ENCODE results near the gene RAC3. TPM values are rescaled to one million over a fixed set of nuclear protein-coding genes. Genes with fewer than 3 reads are reported as not detected.

RAC3 gene
- total RNA-seq, 2 donors from 2014 or later = 3.8 to 4.2 TPM

DNA sequence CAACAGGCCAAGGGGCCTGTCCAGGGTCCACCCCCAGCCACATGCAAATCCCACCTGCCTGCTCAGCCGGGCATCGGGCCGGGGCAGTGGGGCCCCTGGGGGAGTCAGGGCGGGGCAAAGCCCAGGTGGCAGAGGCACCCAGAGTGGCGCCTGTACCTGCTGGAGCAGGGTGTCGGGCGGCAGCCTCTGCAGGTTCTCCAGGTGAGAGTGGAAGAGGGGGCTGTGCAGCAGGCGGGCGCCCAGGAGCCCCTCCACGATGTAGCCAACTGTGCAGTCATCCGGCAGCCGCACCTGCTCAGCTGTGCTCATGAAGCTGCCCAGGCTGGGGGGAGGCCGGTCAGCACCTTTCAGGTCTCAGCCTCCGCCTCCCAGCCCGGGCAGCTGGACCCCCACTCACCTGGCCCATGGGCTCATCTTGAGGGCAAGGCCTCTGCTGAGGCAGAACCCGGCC is 18.1 kb downstream of the RAC3 start:
- intact Hi-C loops (cut with DNase I) = no loop called here
- ATAC-seq (no peak), DNase-seq (peak; percentile 21)

DNA sequence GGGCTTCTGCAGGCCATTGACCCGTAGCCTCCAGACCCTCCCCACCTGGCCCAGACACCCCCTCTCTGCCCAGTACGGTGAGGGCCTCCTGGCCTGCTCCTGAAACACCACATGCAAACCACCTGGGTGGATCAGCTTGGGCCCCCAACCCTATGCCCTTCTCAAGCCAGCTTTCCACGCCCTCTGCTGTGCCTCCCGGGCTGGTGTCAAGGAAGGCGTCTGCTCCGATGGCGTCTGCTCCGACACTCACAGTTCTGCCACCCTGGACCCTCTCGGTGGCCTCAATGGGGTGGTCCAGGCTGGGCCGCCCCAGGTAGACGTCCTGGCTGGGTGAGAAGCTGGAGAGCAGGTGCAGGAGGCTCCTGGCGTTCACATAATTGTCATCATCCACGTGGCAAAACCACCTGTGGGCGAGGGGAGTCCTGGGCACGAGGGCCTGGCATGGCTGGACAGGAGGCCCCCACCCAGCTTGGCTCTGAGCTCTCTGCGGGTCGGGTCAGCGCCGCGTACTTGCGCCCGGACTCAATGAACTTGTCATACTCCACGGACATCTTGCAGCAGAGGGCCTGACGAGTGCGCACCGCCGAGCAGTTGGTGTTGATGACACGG is 18.8 kb downstream of the RAC3 start:
- ATAC-seq (no peak), DNase-seq (no peak)
- intact Hi-C loops (cut with DNase I) = no loop called here

DNA sequence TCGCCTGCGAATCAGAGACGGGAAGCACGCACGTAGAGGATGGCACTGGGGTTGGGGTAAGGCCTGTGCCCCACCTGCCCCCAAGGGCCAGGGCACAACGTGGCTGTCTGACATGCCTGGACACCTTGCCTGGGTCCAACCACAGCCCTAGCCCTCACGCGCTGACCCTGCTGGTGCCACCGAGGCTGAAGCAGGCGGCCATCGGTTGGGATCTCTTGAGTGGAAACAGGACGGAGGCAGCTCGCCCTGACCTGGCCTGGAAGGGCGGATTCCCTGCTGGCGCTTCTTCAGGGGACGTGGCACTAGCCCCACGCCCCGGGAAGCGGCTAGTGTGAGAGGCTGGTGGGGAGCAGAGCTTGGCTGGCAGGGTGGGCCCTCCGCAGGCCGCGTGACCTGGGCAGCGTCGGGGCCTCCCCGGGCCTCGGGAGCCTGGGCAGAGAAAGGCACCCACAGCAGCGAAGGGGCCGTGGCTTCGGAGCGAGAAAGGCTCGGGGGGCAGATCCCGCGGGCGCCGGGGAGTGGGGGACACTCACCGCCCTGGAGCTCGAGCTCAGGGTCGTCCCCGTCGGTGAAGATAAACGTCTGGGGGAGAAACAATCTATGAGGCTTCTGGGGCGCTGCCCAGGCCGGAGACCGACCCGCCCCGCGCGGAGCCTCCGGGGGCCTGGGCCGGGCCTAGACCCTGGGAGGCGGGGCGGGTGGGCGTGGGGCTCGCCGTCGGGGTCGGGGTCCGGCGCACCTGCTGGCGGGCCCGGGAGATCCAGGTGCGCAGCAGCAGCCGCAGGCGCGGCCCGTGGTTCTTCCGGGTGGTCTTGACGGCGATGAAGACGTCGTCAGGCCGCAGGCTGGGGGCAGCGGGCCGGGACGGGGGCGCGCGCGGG is 19.5 kb downstream of the RAC3 start:
- DNase-seq (peak; percentile 37), ATAC-seq (peak; percentile 20 to 24)
- intact Hi-C loops (cut with DNase I) = no loop called here

DNA sequence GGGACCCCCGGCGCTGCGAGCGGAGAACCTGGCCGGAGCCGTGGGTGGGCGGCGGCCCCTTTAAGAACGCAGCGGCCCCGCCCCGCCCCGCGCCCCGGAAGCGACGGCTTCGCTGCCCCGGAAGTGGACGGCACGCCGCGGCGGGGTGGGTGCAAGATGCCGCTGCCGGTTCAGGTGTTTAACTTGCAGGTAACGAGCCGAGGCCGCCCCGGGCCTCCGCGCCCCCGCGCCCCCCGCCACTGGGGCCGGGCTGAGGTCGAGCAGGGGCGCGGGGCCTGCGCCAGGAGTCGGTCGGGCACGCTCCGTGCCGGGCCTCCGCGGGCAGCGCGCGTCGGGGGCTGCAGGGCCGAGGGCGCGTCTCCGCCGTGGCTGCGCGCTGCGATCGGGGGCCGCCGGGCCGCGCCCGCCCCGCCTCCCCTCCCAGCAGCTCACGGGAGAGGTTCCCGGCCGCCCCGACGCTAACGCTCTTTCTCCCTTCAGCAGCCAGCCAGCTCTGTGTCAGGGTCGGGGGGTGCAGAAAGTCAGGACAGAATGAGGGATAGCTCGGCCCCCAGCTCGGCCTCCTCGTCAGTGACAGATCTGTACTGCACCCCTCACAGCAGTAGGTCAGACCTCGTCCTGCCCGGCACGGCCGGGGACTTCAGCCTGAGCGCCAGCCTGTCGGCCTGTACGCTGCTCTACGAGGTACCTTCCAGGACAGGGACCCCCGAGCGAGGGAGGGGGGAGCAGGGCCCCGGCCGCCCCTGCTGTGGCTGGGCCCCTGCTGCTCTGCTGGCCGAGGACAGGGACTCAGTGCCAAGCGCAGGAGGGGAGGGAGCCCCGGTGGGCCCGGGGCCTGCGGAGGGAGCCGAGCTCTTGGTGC is 20.5 kb downstream of the RAC3 start, which contains the start of the genes GPS1 and RFNG:
Gene GPS1, plus strand, starts transcription at position 123 of the 862 bp plus-strand sequence. Its CDS starts 34 bp downstream, at position 157.
Gene RFNG, minus strand, starts transcription at position 36 of the 862 bp plus-strand sequence. CDS start 45 bp downstream, outside the sequence.
- ATAC-seq (peak; percentile 63 to 84), DNase-seq (peak; percentile 86)
- intact Hi-C loops (cut with DNase I) = no loop called here

DNA sequence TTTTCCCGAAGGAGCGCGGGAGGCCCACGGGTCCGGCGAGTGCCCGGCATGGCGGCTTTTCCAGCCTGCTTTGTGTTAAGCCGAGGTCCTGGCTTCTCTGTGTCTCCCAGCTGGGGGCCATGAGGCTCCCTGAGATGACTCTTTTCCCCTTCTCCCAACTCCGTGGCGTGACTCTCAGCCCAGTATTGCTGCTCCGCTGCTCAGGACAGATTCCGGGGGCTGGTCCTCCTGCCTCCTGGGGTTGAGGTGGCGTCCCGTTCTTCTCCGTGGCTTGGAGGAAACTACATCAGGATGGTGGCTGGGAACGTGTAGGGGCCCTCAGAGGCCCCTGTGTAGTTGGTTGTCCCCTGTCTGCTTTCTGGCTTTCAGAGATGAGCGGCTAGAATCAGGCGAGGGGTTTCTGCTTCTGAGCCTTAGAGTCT is 21.2 kb downstream of the RAC3 start:
- peak; percentile 16 for DNase-seq

DNA sequence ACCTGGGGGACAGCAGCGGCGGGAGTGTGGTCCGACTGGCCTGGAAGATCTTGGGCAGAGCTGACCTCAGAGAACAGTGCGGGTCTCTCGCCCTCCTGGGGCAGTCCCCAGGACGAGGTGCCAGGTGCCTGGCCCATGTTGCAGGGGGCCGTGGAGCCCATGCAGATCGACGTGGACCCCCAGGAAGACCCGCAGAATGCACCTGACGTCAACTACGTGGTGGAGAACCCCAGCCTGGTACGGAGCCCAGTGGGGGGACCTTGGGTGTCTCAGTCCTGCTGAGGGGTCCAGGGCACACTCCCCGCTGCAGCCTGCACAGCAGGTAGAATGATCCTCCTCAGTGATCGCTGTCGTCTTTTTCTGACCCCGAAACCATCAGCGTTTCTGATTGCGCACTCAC is 21.7 kb downstream of the RAC3 start:
- peak; percentile 13 for DNase-seq
- intact Hi-C loops (cut with DNase I) = no loop called here
- ATAC-seq = no peak

More for the DNA sequence above, 21.2 kb downstream of the RAC3 start:
- ATAC-seq = no peak
- intact Hi-C loops (cut with DNase I) = no loop called here

DNA sequence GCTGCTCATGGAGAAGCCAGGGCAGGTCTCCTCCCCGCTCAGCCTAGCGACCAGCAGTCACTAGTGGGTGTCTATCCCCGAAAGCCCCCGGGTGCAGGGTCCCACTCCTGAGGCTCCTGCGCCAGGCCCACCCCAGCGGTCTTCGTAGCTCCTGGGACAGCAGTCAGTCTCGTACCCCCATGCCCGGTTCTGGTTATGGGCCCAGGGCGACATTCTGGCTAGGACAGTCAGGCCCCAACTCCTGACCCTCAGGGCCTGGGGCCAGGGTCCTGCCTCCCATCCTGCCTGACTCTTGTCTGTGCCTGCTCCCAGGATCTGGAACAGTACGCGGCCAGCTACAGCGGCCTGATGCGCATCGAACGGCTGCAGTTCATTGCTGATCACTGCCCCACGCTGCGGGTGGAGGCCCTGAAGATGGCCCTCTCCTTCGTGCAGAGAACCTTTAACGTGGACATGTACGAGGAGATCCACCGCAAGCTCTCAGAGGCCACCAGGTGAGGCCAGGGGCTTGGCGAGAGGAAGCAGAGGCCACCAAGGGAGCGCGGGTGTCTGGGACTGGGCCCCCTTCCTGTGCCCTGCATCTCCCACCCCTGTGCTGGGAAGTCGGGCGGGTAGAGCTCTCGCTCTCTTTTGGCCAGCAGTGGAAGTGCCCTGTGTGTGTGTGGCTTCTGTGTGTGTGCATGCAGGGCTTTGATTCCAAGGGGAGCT is 22.2 kb downstream of the RAC3 start:
- ATAC-seq (no peak), DNase-seq (no peak)
- intact Hi-C loops (cut with DNase I) = no loop called here

DNA sequence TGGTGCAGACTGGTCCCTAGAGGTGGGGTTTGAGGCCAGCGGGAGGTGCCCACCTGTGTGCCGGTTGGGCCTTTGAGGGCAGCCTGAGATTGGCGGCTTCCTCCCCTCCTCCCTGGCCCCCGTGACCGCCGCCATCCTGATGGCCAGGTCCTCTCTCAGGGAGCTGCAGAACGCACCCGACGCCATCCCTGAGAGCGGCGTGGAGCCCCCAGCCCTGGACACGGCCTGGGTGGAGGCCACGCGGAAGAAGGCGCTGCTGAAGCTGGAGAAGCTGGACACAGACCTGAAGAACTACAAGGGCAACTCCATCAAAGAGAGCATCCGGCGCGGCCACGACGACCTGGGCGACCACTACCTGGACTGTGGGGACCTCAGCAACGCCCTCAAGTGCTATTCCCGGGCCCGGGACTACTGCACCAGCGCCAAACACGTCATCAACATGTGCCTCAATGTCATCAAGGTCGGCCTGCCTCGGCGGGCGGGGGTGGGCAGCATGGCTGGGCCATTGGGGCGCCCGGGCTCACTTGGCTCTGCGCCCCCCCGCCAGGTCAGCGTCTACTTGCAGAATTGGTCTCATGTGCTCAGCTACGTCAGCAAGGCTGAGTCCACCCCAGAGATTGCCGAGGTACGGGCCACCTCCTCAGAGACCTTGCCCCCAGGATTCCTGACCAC is 23.0 kb downstream of the RAC3 start:
- intact Hi-C loops (cut with DNase I) = no loop called here
- ATAC-seq (no peak), DNase-seq (peak; percentile 19)

DNA sequence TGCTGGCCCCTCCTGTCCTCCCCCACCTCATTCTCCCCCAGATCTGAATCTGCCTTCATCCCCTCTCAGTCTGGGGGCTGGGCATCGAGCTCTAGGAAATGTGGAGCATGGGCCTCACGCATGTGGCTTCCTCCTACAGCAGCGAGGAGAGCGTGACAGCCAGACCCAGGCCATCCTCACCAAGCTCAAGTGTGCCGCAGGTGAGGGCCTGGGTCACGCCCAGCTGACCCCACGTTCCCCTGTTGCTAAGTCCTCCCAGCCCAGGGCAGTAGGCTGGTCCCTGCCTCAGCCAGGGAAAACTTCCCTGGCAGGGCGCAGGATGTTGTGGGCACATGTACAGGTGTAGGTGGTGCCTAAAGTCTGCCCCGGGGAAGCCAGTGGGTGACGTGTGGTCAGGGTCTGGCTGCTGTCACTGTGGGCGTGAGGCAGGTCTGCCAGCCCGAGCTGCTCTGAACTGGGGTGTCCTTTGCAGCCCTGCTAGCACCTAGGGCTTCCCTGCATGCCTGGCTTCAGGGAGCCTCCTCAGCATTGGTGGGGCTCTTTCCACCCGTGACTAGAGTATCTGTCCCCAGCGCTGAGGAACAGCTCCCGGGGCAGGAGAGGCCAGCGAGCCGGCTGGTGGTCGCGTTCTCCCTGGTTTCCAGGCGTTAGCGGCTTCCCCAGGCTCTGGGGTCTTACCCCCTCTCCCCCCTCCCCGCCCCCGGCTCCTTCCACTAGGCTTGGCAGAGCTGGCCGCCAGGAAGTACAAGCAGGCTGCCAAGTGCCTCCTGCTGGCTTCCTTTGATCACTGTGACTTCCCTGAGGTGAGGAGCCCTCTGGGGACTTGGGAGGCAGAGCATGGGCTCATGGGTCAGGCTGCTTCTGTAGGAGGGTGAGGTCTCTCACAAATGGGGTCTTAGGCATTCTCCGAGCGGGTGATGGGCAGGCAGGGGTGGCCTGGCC is 23.8 kb downstream of the RAC3 start:
- intact Hi-C loops (cut with DNase I) = no loop called here
- no peak for ATAC-seq

DNA sequence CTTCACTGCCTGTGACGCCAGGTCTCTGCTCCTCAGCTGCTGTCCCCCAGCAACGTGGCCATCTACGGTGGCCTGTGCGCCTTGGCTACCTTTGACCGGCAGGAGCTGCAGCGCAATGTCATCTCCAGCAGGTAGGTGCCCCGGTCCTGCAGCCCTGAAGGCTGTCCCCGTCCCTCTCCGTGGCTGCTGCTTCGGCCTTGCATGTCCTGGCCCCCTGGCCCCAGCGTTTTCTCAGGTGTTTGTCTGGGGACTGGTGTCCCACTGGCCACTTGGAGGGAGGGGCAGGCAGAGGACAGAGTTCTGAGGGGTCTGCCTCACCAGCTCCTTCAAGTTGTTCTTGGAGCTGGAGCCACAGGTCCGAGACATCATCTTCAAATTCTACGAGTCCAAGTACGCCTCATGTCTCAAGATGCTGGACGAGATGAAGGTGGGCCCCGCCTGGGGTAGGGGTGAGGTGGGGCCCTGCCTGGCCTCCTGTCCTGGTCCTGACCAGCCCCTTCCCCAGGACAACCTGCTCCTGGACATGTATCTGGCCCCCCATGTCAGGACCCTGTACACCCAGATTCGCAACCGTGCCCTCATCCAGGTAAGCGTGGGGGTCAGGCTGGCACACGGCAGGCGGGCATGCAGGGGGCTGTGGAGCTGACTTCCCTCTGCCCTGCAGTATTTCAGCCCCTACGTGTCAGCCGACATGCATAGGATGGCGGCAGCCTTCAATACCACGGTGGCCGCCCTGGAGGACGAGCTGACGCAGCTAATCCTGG is 24.7 kb downstream of the RAC3 start:
- DNase-seq = peak; percentile 17
- intact Hi-C loops (cut with DNase I) = no loop called here
- no peak for ATAC-seq

More for the DNA sequence above, 23.8 kb downstream of the RAC3 start:
- DNase-seq = peak; percentile 18

DNA sequence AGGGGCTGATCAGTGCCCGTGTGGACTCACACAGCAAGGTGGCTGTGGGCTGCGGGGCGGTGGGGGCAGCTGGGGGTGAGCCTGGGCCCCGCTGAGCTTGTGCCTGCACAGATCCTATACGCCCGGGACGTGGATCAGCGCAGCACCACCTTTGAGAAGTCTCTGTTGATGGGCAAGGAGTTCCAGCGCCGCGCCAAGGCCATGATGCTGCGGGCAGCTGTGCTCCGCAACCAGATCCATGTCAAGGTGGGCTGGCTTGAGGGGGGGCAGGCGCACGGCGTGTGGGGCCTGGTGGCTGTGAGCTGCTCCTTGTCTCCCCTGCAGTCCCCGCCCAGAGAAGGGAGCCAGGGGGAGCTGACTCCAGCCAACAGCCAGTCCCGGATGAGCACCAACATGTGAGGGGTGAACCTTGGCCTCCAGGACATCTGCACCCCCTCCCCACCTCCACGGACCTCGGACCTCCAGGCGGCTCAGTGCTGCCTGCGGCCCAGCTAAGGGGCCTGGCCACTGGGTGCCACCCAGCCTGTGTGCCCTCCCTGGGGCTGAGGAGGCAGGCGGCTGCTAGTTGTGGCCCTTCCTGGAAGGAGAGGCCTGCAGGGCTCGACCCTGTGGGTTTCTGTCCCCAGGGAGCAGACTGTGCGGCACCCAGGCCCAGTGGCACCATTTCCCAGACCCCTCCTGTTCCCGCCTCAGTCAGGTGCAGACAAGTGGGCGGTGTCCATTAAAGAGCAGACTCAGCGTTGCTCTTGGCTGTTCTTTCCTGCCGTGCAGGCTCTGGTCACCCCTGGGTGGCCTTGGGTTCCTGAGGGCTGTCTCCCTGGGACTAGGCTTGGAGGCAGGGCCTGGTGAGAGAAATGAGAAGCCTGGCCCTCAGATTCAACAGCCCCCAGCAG is 25.5 kb downstream of the RAC3 start:
- intact Hi-C loops (cut with DNase I) = no loop called here
- ATAC-seq (no peak), DNase-seq (peak; percentile 24)

DNA sequence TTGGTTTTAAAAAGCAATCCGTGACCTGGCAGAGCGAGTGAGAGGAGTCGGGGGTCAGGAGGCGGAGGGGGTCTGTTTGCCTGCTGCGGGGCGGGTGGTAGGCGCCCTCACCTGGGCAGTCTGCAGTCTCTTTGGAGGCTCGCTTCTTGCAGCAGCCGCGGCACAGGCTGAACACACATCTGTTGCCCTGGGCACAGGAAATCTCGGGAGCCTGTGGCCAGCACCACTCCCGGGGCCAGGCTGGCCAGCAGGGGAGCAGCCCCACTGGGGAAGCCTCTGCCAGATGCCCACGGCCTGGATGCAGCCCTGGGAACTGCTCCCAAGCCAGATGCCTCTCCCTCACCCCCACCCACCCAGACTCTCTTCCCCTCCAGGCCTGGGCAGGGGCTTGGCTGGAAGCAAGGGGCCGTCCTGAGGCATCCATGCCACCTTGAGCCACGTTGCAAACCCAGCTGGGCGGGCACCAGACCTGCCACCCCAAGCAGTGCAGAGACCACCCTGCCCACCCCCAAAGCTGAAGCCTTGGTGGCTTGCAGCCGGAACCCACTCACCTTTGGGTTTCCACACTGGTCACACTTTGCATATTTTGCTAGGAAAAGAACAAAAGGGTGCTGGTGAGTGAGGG is 26.9 kb downstream of the RAC3 start:
- peak; percentile 16 for DNase-seq
- intact Hi-C loops (cut with DNase I) = no loop called here
- ATAC-seq = no peak

DNA sequence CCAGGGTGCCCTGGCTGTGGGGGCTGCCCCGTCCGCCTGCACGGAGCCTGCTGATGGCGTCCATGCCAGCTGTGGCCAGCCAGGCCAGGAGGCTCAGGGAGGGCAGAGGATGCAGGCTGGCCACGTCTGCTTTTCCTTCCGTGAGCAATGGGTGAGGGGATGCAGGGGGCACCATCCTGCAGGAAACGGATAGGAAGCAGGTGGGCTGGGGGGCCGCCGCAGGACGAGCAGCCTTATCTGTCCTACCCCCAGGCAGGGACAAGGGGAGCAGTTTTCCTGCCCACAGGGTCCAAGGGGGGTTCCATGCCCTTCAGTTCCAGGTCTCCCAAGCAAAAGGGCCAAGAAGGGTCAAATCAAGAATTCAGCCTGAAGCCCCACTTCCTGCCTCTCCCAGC is 27.4 kb downstream of the RAC3 start:
- intact Hi-C loops (cut with DNase I) = no loop called here
- DNase-seq = peak; percentile 12
- no peak for ATAC-seq

DNA sequence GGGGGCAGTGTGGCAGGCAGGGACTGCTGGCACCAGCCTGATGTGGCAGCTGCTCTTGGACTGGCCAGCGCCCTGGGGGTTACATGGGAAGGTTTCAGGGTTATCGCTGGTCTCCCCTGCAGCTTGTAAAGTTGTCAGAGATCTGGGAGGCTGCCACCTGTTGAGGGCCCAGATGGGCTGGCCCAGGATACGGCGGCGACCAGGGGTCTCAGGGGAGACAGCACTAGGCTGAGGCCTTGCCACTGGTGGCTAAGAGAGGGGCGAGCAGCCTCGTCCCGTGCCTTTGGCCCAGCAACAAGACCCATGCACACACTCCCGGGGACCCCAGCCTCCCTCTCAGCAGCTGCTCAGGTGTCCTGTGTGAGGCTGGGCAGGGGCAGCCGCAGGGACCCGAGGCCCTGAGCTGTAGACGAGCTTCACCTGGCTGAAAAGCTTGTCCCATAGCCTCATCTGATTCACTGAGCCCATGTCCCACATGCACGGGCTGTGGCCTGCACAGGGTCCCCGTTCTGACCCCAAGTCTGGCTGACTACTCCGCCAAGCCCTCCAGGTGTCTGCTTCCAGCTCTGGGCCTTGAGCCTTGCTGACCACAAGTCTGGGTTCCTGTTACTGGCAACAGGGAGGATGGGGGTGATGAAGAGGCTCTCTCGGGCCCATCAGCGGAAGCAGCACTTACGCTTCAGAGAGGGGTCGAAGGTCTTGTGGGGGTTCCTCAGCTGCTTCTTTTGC is 28.0 kb downstream of the RAC3 start:
- DNase-seq (peak; percentile 16), ATAC-seq (no peak)
- intact Hi-C loops (cut with DNase I) = no loop called here
